ENCODE measurements around the gene RAP1GAP. TPM values are rescaled to one million over a fixed set of nuclear protein-coding genes. Genes with fewer than 3 reads are reported as not detected.
A peak's percentile ranks its signal among the peaks of the same experiment; 100 is the strongest.

The RAP1GAP gene
- total RNA-seq, 3 donors from 2014 or later, result 0.32 to 7.2 (median 6.0) TPM

GRCh38 chr1:21653744-21654100, 15.4 kb downstream of the RAP1GAP start:
- Histone ChIP-seq H3K4me1 (peaks cover 5 to 6% of the 10 kb centered on the region in 2 donors), H3K27me3 (no peaks in the 10 kb centered on the region), H3K27ac (no peak overlapping the region), H3K36me3 (no peaks in the 10 kb centered on the region), H3K9me3 (no peaks in the 10 kb centered on the region), H3K4me3 (no peak overlapping the region)
- TF ChIP-seq POLR2AphosphoS5 (IDR thresholded peaks at IDR 0.05) (no peak), POLR2A (IDR thresholded peaks at IDR 0.05) (no peak)
- no peak for DNase-seq (ENCODE audit: low spot score in 2 of 2)
- intact Hi-C loops (cut with DNase I; ENCODE audit: low total_unique reads), result loop anchor here (5.0 kb wide), 1 partner anchor 971 kb away; no protein-coding TSS in a partner anchor

DNA sequence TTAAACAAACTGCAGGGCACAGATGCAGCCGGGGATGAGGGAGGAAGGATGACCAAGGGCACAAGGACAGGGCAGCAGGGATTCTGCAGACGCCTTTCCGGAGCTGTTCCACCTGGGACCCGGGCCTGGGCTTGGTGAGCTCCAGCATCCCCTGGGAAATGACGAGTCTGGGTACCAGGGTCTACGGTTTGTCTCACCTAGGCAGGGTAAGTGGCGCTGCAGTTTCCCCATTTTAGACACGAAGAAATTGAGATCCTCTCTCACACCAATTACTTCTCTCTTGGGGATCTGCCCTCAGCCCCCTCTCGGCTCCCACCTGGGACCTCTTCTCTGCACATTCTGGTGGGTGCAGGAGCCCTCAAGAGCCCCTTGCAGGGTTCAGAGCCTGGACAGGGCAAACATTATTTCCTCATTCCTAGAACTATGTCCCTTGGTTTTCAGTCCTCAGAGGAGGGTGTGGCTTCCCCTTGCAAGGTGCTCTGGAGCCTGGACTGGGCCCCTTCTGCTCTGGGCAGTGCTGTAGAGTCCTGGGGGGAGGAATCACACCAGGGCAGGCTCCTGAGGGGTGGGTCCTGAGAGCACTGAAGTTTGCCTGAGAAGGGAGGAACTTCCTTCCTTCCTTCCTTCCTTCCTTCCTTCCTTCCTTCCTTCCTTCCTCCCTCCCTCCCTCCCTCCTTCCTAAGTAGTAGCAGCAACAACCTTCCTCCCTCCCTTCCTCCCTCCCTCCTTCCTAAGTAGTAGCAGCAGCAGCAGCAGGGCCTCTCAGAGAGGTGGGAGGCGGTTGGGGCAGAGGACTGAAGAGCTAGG, 16.0 kb downstream of the RAP1GAP start:
- TF ChIP-seq, protein P1, sequence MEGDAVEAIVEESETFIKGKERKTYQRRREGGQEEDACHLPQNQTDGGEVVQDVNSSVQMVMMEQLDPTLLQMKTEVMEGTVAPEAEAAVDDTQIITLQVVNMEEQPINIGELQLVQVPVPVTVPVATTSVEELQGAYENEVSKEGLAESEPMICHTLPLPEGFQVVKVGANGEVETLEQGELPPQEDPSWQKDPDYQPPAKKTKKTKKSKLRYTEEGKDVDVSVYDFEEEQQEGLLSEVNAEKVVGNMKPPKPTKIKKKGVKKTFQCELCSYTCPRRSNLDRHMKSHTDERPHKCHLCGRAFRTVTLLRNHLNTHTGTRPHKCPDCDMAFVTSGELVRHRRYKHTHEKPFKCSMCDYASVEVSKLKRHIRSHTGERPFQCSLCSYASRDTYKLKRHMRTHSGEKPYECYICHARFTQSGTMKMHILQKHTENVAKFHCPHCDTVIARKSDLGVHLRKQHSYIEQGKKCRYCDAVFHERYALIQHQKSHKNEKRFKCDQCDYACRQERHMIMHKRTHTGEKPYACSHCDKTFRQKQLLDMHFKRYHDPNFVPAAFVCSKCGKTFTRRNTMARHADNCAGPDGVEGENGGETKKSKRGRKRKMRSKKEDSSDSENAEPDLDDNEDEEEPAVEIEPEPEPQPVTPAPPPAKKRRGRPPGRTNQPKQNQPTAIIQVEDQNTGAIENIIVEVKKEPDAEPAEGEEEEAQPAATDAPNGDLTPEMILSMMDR (IDR thresholded peaks at IDR 0.05), result no peak
- no peak for TF ChIP-seq POLR2A (IDR thresholded peaks at IDR 0.05)
- TF ChIP-seq POLR2AphosphoS5 (IDR thresholded peaks at IDR 0.05), result no peak
- H3K27me3 ChIP-seq, result no peaks in the 10 kb centered on the region
- intact Hi-C loops (cut with DNase I; ENCODE audit: low total_unique reads), result loop anchor here (5.0 kb wide), 1 partner anchor 971 kb away; no protein-coding TSS in a partner anchor
- no peak overlapping the region for H3K4me3 ChIP-seq
- peaks cover 5 to 6% of the 10 kb centered on the region in 2 donors for H3K4me1 ChIP-seq
- H3K36me3 ChIP-seq, result no peaks in the 10 kb centered on the region
- peak overlapping the region in 1 of 2 donors; percentile 79 for H3K27ac ChIP-seq
- H3K9me3 ChIP-seq, result no peaks in the 10 kb centered on the region
- DNase-seq (ENCODE audit: low spot score in 2 of 2), result no peak

GRCh38 chr1:21652101-21652936, 16.8 kb downstream of the RAP1GAP start:
- intact Hi-C loops (cut with DNase I; ENCODE audit: low total_unique reads), result loop anchor here (5.0 kb wide), 1 partner anchor 970 kb away; no protein-coding TSS in a partner anchor
- TF ChIP-seq, protein P1 (IDR thresholded peaks at IDR 0.05), result no peak
- TF ChIP-seq POLR2A (IDR thresholded peaks at IDR 0.05) (no peak), POLR2AphosphoS5 (IDR thresholded peaks at IDR 0.05) (no peak)
- no peaks in the 10 kb centered on the region for H3K9me3 ChIP-seq
- H3K27ac ChIP-seq, result peak overlapping the region; percentile 56 to 79
- H3K4me3 ChIP-seq, result peak overlapping the region; percentile 38 to 75 (median 58)
- no peaks in the 10 kb centered on the region for H3K36me3 ChIP-seq
- no peak for DNase-seq (ENCODE audit: low spot score in 2 of 2)
- peaks cover 5 to 6% of the 10 kb centered on the region in 2 donors for H3K4me1 ChIP-seq
- no peaks in the 10 kb centered on the region for H3K27me3 ChIP-seq

DNA sequence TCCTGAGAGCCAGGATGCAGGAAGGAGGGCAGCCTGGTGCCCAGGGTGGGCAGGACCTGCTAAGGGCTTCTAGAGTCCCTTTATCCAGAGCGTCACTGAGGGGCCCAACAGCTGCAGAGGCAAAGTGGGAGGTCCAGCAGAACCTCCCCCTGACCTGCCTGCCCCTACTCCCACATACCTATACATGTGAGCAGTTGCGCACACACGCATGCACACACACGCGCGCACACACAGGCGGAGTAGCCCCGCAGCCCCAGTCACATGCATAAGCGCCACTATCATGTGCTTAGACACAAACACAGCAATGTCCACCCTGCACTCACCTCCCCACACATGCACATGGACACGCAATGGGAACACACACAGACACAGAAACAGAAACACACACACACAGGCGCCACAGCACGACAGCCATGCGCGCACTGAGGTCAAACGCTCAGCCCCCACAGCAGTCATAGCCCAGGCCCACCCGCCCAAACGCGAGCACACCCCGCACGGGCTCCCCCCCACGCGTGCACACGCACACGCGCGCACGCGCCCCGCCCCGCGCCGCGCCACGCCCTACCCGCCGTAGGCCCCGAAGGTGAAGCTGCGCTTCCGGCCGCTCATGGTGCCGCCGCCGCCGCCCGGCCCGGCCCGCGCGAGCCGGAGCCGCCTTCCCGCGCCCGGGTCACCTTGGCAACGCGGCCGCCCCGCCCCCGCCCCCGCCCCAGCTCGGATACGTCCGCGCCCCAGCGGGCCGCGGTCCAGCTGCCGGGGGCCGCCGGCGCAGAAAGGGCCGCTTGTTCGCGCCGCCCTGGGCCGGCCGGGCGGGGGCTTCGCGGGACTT, 17.7 kb downstream of the RAP1GAP start:
- intact Hi-C loops (cut with DNase I; ENCODE audit: low total_unique reads), result loop anchor here (5.0 kb wide), 1 partner anchor 969 kb away; no protein-coding TSS in a partner anchor
- Histone ChIP-seq H3K9me3 (no peaks in the 10 kb centered on the region), H3K27ac (peak overlapping the region; percentile 56 to 79), H3K4me1 (peaks cover under 1 to 6% of the 10 kb centered on the region in 2 donors), H3K36me3 (no peaks in the 10 kb centered on the region), H3K4me3 (peak overlapping the region; percentile 38 to 75 (median 58)), H3K27me3 (no peaks in the 10 kb centered on the region)
- TF ChIP-seq, protein P1 (IDR thresholded peaks at IDR 0.05), result no peak
- no peak for TF ChIP-seq POLR2AphosphoS5 (IDR thresholded peaks at IDR 0.05)
- no peak for TF ChIP-seq POLR2A (IDR thresholded peaks at IDR 0.05)
- no peak for DNase-seq (ENCODE audit: low spot score in 2 of 2)

GRCh38 chr1:21650400-21650799, 18.8 kb downstream of the RAP1GAP start:
- H3K27me3 ChIP-seq, result no peaks in the 10 kb centered on the region
- no peak for DNase-seq (ENCODE audit: low spot score in 2 of 2)
- H3K4me3 ChIP-seq, result no peak overlapping the region
- H3K27ac ChIP-seq, result no peak overlapping the region
- intact Hi-C loops (cut with DNase I; ENCODE audit: low total_unique reads), result loop anchor here (5.0 kb wide), 1 partner anchor 968 kb away; no protein-coding TSS in a partner anchor
- TF ChIP-seq, protein P1 (IDR thresholded peaks at IDR 0.05), result no peak
- TF ChIP-seq POLR2A (IDR thresholded peaks at IDR 0.05), result no peak
- TF ChIP-seq POLR2AphosphoS5 (IDR thresholded peaks at IDR 0.05), result no peak
- H3K4me1 ChIP-seq, result peaks cover 0 to 6% of the 10 kb centered on the region in 2 donors
- no peaks in the 10 kb centered on the region for H3K9me3 ChIP-seq
- H3K36me3 ChIP-seq, result no peaks in the 10 kb centered on the region
